ENCODE data around the gene FAM171A1.
"Not testable (repeated sequence)": the region's sequence is repeated elsewhere in the genome, so short reads cannot be mapped to it uniquely, and the experiment has no call there.

The FAM171A1 gene

DNA sequence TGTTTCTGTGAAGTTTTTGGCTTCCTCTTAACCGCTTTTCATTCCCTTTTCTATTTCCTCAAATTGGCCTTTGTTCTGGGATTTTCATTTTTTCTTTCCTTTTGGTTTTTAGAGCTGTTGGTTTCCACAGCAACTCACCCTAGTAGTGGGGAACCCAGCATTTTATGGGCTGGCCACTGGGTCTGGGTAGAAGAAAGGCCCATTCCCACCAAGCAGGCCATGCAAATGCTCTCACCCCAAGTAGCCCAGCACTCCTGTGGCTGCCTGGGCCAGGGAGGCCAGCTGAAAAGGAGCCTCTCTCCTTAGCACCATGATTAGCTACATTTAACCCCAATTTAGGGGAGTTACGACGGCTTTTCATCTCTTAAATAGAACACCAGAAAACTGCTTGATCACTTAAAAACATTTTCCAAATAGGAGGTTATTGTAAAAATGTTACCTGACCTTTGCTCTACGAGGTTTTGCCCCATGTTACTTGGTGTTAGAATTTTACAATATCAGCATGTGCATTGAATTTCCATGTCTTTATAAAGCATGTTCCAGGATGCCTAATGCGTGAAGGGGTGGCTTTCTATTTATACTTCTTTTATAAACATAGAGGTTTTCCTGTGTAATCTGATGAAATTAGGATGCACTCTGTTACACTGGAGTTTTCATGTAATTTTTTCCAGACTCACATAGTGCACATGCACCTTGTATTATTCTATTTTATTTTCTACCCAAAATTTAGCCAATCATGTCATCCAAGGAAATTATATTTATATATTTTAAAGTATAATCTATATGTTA lies 75.4 kb downstream of the FAM171A1 start:
- no peak for DNase-seq (ENCODE audit: low read depth in 2 of 3, low spot score in 1 of 3)

GRCh38 chr10:15293862-15294842 lies 76.9 kb downstream of the FAM171A1 start:
- DNase-seq (ENCODE audit: low read depth in 2 of 3, low spot score in 1 of 3) = no peak

DNA sequence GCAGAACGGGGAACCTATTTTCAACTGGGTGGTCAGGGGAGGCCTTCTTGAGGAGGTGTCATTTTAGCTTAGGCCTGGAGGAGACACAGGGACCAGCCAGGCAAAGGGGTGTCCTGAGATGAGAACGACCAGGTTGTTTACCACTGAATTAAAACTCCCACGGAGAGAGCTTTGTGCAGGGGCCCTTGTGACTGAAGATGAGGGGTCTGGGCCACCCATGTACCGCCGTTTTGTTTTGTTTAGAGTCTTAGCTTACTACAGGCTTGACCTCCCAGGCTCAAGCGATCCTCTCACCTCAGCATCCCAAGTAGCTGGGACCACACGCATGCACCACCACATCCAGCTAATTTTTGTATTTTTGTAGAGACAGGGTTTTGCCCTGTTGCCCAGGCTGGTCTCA lies 80.4 kb downstream of the FAM171A1 start:
- no peak for DNase-seq (ENCODE audit: low read depth in 2 of 3, low spot score in 1 of 3)

GRCh38 chr10:15290150-15290549 lies 80.9 kb downstream of the FAM171A1 start:
- DNase-seq (ENCODE audit: low read depth in 2 of 3, low spot score in 1 of 3) = no peak

GRCh38 chr10:15280974-15281373 lies 90.1 kb downstream of the FAM171A1 start:
- no peak for DNase-seq (ENCODE audit: low read depth in 2 of 3, low spot score in 1 of 3)

- no peak for DNase-seq (ENCODE audit: low read depth in 2 of 3, low spot score in 1 of 3)
Measured at GRCh38 chr10:15280462-15280861, 90.6 kb downstream of the FAM171A1 start.

DNA sequence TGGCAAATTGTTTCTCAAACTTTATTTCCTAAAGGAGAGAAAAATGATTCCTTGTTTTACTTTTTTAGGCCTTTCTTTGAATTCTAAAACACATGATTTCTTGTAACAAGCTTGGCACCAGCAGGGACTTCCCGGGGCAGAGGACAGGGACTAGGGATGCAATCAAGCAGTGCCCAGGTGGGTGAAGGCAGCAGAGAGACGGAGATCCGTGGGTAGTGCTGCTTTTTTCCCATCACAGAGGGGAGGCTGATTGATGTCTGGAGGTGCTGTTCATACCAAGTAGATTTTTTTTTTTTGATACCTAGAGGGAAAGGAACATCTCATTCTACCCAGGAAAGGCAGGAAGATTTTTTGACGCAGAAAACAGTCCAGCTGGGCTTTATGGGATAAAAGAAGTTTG lies 91.9 kb downstream of the FAM171A1 start:
- no peak for DNase-seq (ENCODE audit: low read depth in 2 of 3, low spot score in 1 of 3)

DNA sequence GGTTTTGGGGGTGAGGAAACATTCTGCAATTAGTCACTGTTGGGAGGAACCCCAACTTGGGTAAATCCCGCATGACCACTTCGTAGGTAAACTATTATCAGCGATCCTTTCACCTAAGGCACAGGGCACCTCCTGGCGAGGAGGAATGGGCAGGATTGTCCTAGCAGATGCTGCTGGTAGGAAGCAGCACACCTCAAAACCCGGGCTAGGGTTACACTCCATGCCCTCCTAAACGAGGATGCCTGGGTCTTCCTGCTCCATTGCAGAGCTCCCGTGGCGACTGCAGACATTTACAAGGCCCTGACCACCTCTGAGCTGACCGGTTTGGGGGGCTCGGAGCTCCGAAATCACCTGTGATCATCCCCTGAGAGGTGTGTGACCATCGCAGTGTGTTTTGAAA lies 92.3 kb downstream of the FAM171A1 start:
- DNase-seq (ENCODE audit: low read depth in 2 of 3, low spot score in 1 of 3) = no peak

DNA sequence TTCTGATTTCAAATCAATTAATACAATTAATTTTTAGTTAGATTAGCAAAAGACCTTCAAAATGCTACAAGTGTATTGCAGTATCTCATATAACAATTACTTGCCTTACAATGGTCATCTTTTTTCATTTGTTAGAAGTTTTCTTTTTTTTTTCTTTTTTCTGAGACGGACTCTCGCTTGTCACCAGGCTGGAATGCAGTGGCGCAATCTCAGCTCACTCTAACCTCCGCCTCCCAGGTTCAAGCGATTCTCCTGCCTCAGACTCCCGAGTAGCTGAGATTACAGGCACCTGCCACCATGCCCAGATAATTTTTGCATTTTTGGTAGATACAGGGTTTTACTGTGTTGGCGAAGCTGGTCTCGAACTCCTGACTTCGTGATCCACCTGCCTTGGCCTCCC lies 95.0 kb downstream of the FAM171A1 start:
- DNase-seq (ENCODE audit: low read depth in 2 of 3, low spot score in 1 of 3) = not testable (repeated sequence)

- not testable (repeated sequence) for DNase-seq (ENCODE audit: low read depth in 2 of 3, low spot score in 1 of 3)
Measured at GRCh38 chr10:15269838-15270237, 101.3 kb downstream of the FAM171A1 start.

- DNase-seq (ENCODE audit: low read depth in 2 of 3, low spot score in 1 of 3) = no peak
Measured at GRCh38 chr10:15267496-15267895, 103.6 kb downstream of the FAM171A1 start.

- DNase-seq (ENCODE audit: low read depth in 2 of 3, low spot score in 1 of 3) = no peak
Measured at GRCh38 chr10:15266117-15266516, 105.0 kb downstream of the FAM171A1 start.

DNA sequence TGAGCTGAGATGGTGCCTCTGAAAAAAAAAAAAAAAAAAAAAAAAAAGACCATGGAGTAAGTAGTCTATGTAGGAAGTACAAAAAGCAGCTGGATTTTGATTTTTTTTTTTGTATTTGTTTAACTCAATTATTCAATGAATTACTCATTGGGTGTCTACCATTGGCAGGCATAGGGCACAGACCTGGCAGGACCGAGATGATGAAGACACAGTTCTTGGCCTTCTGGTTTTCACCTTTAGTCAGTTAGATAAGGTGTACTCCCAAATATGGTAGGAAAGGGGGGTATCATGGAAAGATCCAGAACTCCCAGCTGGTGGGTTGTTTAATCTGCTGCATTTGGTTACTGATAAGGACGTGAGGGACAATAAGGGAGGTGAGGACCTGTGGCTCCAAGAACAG lies 105.5 kb downstream of the FAM171A1 start:
- DNase-seq (ENCODE audit: low read depth in 2 of 3, low spot score in 1 of 3) = no peak

DNA sequence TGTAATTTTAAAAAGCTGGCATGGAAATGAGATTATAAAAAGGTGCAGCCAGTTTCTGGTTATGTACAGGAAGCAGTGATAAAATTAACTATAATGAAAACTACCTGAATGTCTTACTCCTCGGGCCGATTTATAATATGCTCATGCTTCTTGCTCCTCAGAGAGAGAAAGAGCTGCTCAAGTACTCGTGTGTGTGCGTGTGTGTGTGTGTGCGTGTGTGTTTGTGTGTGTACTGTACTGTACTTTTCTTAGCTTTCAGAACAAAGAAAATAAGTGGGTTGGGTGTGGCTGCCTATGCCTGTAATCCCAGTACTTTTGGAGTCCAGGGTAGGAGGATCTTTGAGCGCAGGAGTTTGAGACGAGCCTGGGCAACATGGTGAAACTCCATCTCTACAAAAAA lies 106.0 kb downstream of the FAM171A1 start:
- no peak for DNase-seq (ENCODE audit: low read depth in 2 of 3, low spot score in 1 of 3)

GRCh38 chr10:15263657-15264323 lies 107.3 kb downstream of the FAM171A1 start:
- DNase-seq (ENCODE audit: low read depth in 2 of 3, low spot score in 1 of 3) = no peak

DNA sequence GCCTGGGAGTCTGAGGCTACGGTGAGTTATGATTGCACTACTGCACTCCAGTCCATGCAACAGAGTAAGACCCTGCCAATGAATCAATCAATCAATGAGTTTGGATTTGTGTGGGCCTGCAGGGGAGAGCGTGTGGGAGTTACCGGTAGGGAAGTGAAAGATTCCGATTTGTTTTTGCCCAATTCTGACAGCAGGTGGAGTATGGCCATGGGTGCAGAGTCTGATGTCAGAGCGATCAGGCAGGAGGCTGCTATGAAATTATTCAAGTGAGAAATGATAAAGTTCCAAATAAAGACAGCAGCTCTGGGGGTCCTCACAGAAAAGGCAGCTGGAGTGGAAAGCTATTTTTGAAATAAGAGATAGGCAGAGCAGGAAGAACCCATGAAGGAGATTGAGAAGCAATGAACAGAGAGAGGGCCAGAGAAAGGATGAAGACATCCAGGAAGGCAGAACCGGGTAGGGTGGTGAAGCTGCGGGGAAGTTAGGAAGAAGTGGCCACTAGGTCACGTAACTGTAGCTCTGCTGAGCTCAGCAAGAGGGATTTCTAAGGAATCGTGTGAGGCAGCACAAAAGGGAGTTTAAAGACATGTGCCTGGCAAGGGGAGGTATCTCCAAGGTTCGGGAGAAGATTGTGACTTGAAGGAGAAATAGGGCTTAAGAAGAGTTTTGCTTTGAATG lies 108.9 kb downstream of the FAM171A1 start:
- DNase-seq (ENCODE audit: low read depth in 2 of 3, low spot score in 1 of 3) = no peak

GRCh38 chr10:15259136-15259535 lies 112.0 kb downstream of the FAM171A1 start:
- no peak for DNase-seq (ENCODE audit: low read depth in 2 of 3, low spot score in 1 of 3)

- no peak for DNase-seq (ENCODE audit: low read depth in 2 of 3, low spot score in 1 of 3)
Measured at GRCh38 chr10:15258255-15258654, 112.8 kb downstream of the FAM171A1 start.

- no peak for DNase-seq (ENCODE audit: low read depth in 2 of 3, low spot score in 1 of 3)
Measured at GRCh38 chr10:15255961-15256360, 115.1 kb downstream of the FAM171A1 start.

- peak in 1 of 3 donors; percentile 15 for DNase-seq (ENCODE audit: low read depth in 2 of 3, low spot score in 1 of 3)
Measured at GRCh38 chr10:15254808-15255648, 116.1 kb downstream of the FAM171A1 start.
